ENCODE results near the gene AFAP1.

Gene AFAP1

DNA sequence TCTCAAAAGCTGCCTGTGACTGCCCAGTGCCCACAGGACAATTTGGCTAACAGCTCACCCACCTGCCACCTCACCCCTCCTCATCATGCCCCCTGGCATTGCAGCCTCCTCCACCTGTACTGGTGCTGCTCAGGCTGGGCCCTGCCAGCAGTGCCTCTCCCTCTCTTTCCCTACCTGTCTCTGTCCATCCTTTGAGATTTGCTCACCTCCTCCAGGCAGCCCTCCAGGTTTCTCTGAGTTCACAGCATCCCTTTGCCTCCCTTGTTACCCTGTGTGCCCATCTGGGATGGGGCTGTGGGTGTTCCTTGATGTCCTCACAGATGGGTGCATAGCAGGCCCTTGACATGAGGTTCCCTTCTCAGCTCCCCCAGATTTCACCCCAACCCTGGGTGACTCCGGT is 224.9 kb downstream of the AFAP1 start:
- no peak for DNase-seq (ENCODE audit: low read depth)

DNA sequence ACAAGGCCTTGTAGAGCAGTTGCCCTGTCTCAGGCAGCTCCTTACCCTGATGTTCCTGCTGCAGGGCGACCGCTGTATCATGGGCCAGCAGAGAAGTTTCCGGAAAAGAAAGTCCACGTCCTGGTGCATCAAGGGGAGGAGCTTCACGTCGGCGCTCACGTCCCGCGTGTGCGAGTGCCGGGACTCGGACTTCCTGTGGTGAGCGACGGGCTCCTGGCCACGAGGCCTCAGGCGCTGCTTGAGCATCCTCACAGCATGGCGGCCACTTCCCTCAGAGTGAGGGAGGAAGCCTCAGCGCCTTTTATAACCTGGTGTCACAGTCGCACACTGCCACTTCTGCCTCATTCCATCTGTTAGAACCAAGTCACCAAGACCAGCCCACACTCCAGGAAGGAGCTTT is 225.5 kb downstream of the AFAP1 start:
- no peak for DNase-seq (ENCODE audit: low read depth)

DNA sequence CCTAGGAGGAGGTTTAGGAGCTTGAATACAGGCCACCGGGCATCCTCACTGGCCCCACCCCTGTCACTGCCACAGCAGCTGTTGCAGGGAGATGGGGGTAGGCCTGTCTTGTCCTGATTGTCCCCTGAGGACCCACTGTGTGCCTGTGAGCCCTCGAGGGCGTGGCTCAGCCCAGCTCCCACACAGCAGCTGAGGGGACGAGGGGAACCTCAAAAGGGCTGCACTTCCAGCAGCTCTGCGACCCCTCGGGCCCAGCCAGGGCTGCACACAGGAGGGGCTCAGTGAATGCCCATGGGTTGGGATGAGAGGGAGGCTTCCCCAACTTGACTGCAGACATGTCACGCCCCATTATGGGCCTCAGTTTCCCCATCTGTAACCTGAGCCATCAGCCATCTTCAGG is 225.9 kb downstream of the AFAP1 start:
- DNase-seq (ENCODE audit: low read depth), result no peak

GRCh38 chr4:7712021-7712671 is 227.5 kb downstream of the AFAP1 start:
- no peak for DNase-seq (ENCODE audit: low read depth)

DNA sequence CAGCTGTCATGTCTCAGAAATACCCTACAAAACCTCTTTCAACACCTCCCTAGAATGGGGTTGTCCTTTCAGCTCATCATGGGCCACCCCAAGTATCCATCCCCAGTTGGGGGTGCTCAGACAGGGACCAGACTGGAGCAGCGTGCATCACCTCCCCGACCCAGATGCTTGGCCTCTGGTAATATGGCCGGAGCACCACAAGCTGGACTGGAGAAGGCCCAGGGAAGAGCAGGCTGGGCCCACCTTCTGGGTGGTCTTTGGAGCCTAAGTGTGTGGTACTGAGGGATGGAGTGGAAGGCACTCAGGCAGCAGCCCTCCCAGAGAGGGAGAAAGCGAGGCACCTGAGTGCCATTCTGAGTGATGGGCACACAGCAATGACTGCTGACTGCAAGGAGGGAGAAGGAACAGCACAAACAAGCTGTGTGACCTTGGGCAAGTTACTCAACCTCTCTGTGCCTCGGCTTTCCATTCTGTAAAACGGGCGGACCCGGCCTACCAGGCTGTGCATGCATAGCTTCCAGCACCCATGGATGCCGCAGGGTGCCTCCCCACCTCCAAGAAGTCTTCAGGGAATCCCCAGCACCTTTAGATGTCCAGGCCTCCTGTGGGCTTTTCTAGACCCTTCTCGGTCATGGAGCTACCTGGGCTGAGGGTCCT is 228.2 kb downstream of the AFAP1 start:
- no peak for DNase-seq (ENCODE audit: low read depth)

DNA sequence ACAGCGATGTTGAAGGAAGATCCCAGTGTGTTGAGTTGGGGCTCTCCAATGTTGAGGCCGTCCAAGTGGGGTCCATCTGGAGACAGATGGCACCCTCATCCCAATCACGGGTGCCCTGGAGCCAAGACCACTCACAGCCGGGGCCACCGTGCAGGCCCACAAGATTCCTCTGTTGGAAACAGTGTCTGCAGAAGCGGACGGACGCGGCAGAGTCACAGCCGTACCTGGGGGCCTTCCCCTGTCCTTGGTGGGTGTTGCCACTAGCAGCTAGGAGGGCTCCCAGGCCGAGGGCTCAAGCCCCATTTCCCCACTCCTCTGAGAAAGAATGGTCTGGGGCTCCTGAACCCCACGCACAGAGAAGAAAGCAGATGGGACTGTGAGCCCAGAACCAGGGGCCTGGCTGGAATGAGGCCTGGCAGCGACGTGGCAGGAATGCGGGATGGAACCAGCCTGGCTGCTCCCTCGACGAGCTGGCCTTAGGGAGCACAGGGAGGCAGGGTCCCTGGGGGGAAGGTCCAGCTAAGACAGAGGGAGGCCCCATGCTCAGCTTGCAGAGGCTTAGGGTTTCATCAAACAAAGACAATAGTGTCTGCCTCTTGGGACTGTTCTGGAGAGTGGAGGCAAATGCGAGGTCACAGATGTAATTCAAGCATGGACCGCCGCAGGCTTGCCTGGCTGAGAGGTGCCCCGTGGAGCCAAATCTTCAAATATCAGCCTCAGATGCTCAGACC is 228.9 kb downstream of the AFAP1 start:
- no peak for DNase-seq (ENCODE audit: low read depth)

DNA sequence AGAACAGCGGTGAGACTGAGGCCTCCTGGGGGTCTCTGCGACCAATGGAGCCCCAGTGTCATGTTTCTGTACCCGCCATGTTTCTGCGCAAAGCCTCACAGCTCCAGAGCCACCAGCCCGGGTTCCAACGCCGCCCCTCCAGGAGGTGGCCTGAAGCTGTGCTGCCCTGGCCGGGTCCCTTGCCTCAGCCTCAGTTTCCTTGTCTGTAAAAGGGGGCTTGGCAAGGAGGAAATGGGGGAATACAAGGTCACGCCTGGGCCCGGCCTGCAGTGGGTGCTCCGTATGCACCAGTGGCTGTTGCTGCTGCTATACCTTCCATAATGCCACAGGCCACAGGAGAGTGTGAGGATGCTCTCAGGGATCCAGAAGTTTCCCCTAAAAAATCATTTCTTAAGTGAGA is 229.5 kb downstream of the AFAP1 start:
- no peak for DNase-seq (ENCODE audit: low read depth)

- DNase-seq (ENCODE audit: low read depth), result no peak
Measured at GRCh38 chr4:7709431-7709830, 230.2 kb downstream of the AFAP1 start.

- DNase-seq (ENCODE audit: low read depth), result no peak
Measured at GRCh38 chr4:7708981-7709380, 230.7 kb downstream of the AFAP1 start.
